Left kidney (tissue), 8 donors: ENCODE data around the gene MT4. TPM values are rescaled to one million over a fixed set of nuclear protein-coding genes. Genes with fewer than 3 reads are reported as not detected.

Experiments used
- DNase-seq: peaks from one replicate; pipeline ENCODE4 v3.0.0-alpha.2; 2013
- long read RNA-seq, 8 donors: transcript quantifications; one replicate each; lab custom pipeline, GENCODE V29; 2026
- polyA plus RNA-seq: library from polyadenylated mRNA; unstranded; fragments of 120-200 nt; gene quantifications from one replicate; pipeline ENCODE4 v1.2.1, GENCODE V29; 2013; ENCODE audit not compliant: insufficient read length

Gene MT4
- polyA plus RNA-seq: not detected
- long read RNA-seq, donor 1: 0 reads
- long read RNA-seq, donor 2: 0 reads
- long read RNA-seq, donor 3: 0 reads
- long read RNA-seq, donor 4: 0 reads
- long read RNA-seq, donor 5: 0 reads
- long read RNA-seq, donor 6: 0 reads
- long read RNA-seq, donor 7: 0 reads
- long read RNA-seq, donor 8: 0 reads

DNA sequence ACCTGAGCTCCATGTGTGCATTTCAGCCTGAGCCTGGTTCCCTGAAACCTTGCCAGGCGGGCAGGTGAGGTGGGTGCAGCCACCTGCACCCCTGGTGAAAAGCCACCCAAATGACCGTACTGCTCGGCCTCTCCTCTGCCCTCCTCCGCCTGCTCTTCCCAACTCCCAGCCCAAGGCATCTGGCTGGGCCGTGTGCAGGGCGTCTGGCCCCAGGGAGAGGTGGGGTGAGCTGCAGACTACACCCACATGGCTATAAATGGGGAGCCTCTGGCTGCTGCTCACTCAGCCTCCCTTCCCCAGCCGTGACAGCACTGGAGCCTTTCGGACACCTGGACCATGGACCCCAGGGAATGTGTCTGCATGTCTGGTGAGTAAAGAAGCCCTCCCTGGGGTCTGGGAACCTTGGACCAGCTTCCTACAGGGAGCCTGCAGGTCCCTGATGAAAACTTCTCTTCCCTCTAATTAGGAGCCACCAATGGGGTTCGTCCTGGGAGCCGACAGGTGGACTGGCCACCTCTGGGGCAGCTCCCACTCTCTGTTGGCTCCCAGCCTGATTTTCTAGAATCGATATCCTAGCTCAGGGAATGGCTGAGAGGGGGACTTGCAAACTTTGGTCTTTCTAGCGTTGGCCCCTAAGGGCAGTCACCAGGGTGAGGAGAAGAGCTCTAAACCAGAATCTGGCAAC is at the start of gene MT4:
TSS of gene MT4 (plus strand) at position 281 of the 685 bp plus-strand sequence. CDS start at position 337, 56 bp downstream.
- DNase-seq: no peak

DNA sequence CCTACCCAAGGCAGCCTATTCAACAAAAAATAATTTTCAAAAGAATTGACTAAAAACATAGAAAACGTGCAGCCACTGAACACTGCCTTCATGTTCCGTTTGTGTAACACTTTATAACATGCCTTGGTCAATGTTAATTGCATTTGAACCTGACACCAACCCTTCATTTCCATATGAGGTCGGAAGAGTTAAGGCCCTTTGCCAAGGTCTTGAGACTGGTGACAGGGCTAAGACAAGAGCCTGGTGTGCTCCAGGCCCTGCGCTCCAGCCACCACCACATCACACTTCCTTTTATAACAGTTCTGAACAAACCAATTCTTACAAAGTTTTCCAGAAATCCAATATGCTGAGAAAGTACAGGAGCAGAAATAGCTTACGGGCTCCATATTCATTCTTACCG is 49.2 kb upstream of the MT4 start:
- DNase-seq: no peak

DNA sequence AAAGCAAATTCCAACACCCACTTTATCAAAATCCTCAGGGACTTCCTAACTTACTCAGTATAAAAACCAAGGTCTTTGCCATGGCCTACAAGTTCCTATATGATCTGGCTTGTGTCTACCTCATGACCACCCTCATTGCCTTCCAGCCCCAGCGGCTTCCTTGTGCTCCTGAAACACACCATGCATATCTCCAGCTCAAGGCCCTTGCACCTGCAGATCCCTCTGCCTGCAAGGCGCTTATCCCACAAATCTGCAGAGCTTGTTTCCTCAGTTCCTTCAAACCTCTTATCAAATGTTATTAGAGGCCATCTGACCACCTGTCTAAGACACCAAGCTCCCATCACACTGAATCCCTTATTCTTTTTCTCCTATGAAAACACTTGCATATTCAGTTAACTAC is 47.7 kb upstream of the MT4 start:
- no peak for DNase-seq

GRCh38 chr16:56518425-56518824 is 46.4 kb upstream of the MT4 start:
- no peak for DNase-seq

DNA sequence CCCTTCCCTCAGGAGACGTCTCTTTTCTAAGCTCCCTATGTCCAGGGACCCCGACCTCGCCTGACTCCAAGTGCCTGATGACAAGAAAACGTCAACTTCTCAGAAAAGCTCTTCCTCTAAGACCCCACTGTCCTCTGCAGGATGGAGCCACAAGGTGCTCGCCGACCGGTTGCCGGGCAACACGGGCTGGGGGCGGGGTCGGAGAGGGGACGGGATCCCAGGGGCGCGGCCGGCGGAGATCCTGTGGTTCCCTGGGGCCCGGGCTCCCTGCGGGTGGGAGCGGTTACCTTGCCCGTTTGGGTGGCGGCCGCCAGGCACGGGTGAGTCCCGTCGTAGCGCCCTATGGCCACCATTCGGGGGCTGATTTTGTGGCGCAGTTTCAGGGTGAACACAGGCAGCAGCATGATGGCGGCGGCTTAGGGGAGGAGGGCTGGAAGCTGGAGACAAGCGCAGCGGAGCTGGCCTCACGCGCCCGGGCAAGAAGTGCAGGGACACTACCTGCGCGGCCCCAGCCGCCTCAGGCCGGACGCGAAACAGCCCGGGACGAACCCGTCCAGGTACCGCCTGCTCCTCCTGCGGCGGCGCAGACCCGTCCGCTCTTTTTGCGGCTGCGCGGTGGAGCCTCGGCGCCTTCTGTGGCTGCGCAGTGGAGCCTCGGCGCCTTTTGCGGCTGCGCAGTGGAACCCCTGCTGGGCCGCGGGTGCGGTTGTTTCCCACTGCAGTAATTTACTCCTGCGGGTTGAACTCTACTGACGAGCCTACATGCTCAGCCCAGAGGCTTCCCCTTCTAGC is 45.2 kb upstream of the MT4 start, which contains the start of gene BBS2:
TSS of gene BBS2 (minus strand) at position 566 of the 792 bp plus-strand sequence. CDS start at position 404, 162 bp downstream.
- peak; percentile 85 for DNase-seq

DNA sequence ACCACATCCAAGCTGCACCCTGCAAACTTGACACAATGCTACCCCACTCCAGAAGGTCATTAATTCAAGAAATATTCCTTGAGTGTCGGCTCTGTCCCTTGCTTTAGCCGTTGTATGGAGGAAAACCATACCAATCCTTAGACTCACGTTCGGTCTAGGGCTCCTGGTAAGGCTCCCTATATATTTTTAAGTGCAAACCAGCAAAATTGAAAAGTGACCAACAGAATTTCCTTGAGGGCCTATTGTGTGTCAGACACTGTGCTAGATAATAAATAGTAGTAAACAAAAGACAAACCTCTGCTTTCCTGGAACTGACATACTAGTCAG is 44.7 kb upstream of the MT4 start:
- DNase-seq: no peak

DNA sequence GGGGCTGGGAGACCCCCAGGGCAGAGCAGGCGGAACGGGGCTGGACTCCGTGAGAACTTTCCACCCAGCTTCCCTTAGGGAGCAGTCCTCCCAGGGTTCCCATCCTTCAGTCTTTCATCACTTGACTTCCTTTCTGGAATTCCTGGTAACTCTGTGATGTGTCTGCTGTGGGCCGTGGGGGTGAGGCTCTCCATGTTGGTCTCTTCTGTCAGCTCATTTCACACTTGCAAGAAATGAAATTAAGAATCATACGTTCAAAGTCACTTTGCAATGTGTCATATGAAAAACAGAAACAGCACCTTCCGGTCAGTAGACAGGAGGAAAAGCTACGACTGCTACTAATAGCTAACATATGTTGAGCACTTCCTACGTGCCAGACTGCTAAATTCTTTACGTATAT is 39.6 kb upstream of the MT4 start:
- no peak for DNase-seq

DNA sequence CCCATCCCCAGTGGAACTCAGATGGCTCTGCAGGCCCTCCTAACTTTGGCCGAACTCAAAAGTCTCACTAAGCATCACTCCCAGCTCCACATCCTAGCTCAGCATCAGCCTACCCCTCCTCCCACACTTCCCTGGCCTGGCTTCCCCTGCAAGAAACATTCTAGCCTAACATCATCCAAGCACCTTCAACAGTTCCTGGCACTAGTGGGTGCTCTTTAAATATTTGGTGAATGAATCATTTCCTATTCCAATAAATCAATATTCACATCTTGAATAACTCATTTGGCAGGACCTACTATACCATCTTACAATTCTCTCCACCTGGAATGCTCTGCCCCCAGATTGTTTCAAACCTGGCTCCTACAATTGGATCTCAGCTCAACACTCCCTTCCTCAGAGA is 34.0 kb upstream of the MT4 start:
- DNase-seq: no peak

DNA sequence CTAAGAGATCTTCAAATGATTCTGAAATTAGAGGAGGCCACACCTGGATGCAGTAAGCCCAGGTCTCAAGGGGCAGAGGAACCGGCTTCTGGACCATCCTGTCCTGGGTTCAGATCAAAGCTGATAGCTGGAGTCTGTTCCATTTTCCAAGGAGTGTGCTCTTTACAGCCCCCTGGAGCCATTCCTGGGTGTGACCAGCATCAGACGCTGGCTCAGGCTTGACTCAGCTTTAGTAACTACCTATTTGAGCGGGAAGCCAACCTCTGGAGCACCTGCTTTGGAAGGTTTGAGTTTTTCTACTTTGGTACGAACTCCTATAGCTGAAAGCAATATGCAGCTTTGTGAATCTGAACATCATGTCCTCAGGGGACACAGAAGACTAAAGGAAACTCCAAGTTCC is 32.2 kb upstream of the MT4 start:
- DNase-seq: no peak

DNA sequence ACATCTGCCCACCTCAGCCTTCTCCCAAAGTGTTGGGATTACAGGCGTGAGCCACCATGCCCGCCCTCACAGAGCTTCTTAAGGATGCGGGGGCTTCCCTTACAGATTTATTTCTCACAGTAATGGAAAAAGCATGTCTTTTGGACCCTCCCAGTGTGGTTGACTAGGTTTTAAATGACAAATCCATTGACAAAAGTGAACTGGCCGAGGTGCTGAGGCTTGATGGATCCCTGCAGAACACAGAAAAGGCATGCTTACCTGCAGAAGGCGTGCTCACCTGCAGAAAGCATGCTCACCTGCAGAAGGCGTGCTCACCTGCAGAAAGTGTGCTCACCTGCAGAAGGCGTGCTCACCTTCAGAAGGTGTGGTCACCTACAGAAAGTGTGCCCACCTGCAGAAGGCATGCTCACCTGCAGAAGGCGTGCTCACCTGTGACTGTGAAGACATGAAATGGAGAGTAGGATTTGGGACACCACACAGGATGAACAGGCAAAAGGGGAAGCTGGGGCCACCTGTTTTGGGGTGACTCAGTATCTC is 30.0 kb upstream of the MT4 start:
- no peak for DNase-seq

- no peak for DNase-seq
Measured at GRCh38 chr16:56538331-56538730, 26.5 kb upstream of the MT4 start.

- no peak for DNase-seq
Measured at GRCh38 chr16:56539656-56540055, 25.2 kb upstream of the MT4 start.

- DNase-seq: no peak
Measured at GRCh38 chr16:56542039-56542438, 22.8 kb upstream of the MT4 start.

- DNase-seq: no peak
Measured at GRCh38 chr16:56547120-56547948, 17.5 kb upstream of the MT4 start.

DNA sequence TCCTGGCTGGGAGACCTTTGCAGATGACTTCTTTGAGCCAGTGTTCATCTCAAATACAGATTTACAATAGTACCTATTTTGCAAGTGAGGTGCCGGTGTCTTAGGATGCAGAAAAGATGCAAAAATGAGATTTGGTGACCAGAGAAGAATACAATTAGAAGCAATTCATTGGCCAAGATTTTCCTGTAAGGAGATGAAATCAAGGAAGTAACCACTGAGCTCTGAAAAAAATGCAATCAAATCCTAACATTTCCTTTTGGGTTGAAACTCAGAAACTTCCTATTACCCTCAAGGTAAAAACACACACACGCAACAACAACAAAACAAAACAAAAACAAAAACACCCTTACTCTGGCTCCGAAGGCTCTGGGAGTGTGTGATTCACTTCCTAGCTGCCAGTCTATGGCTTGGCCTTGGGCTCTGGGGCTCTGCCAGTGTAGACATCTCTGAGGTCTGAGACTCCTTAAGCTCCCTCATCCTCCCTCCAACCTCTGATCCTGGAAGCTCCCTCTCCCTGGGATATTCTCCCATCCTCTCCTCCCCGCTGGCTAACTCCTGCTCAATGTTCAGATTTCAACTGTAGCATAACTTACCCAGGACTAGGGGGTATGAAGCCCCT is 16.8 kb upstream of the MT4 start:
- DNase-seq: no peak

- DNase-seq: no peak
Measured at GRCh38 chr16:56549161-56549560, 15.7 kb upstream of the MT4 start.

- DNase-seq: no peak
Measured at GRCh38 chr16:56549744-56550385, 15.0 kb upstream of the MT4 start.

- peak; percentile 13 for DNase-seq
Measured at GRCh38 chr16:56551796-56552738, 12.8 kb upstream of the MT4 start.

DNA sequence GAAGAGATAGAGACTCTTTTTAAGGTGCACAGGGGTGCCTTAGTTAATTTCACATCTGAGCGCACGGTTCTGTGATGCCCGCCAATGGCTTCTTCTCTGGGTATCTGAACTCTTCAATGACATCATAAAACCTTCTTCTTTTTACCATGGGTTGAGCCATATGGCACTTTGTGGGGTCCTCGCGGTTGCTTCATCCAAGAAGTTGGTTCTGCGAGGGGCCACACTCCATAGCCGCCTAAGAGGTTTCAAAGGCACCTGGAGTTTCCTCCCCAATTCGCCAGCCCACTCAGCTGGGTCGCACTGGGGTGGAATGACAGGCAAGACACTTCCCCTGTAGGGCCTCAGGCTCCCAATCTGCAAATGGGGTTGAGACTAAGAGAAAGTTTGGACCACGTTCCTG is 10.4 kb upstream of the MT4 start:
- DNase-seq: no peak
